HEK293 (cell line): Measurements from ENCODE around the gene LRFN3.

Source experiments
- ELK4 ChIP-seq: IDR thresholded peaks from 2 replicates; pipeline ENCODE4 v1.6.1; 2011; ENCODE audit warnings: mild to moderate bottlenecking, low read depth, low read length, borderline replicate concordance
- KLF1 ChIP-seq: fragments of 450-650 bp; formaldehyde crosslinking; IDR thresholded peaks from 2 replicates; pipeline ENCODE4 v1.5.1; 2016; ENCODE audit warnings: missing biosample characterization, missing genetic modification characterization
- WT1 ChIP-seq: fragments of 450-650 bp; formaldehyde crosslinking; IDR thresholded peaks from 2 replicates; pipeline ENCODE4 v1.5.1; 2016; ENCODE audit warnings: missing biosample characterization, missing genetic modification characterization
- ZEB2 ChIP-seq: fragments of 450-650 bp; formaldehyde crosslinking; IDR thresholded peaks from 2 replicates; pipeline ENCODE4 v1.5.1; 2016; ENCODE audit warnings: missing biosample characterization, missing genetic modification characterization
- ZNF121 ChIP-seq: fragments of 450-650 bp; formaldehyde crosslinking; IDR thresholded peaks from 2 replicates; pipeline ENCODE4 v1.5.1; 2016; ENCODE audit warnings: missing biosample characterization, missing genetic modification characterization
- ZNF585B ChIP-seq: fragments of 450-650 bp; formaldehyde crosslinking; IDR thresholded peaks from 2 replicates; pipeline ENCODE4 v1.5.1; 2016; ENCODE audit warnings: missing biosample characterization, missing genetic modification characterization
- ZNF610 ChIP-seq: fragments of 450-650 bp; formaldehyde crosslinking; IDR thresholded peaks from 2 replicates; pipeline ENCODE4 v1.5.1; 2016; ENCODE audit warnings: missing biosample characterization, missing genetic modification characterization, borderline replicate concordance

GRCh38 chr19:35935911-35936737 lies at the start of gene LRFN3:
- TF ChIP-seq ELK4 (no peak), KLF1 (tag by site-specific recombination) (peak; percentile 79), ZEB2 (tag by site-specific recombination) (peak; percentile 79; the same call in 1 of the 2 replicates), ZNF121 (tag by site-specific recombination) (no peak; the same call in 1 of the 2 replicates), ZNF610 (tag by site-specific recombination) (no peak), WT1 (tag by site-specific recombination) (peak; percentile 68), ZNF585B (no peak)
